ENCODE measurements around the gene LSP1.
"Not testable (repeated sequence)": the region's sequence is repeated elsewhere in the genome, so short reads cannot be mapped to it uniquely, and the experiment has no call there.

Gene LSP1

DNA sequence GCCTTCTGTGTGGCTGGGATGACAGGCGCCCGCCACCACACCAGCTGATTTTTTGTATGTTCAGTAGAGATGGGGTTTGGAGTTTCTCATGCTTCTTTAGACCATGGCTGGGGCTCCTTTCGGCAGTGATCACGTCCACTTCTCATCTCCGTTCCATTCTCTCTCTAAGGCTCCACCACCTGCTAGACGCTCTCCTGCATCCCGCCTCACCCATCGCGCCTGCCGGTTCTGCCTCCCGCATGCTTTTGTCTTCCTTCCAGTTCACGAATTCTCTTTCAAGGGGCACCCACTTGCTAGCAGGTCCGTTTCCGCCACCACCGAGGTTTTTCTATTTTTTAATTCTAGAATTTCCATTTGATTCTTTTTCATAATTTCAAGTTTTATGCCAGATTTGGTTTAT, 40.1 kb upstream of the LSP1 start:
- TF ChIP-seq, protein P1, sequence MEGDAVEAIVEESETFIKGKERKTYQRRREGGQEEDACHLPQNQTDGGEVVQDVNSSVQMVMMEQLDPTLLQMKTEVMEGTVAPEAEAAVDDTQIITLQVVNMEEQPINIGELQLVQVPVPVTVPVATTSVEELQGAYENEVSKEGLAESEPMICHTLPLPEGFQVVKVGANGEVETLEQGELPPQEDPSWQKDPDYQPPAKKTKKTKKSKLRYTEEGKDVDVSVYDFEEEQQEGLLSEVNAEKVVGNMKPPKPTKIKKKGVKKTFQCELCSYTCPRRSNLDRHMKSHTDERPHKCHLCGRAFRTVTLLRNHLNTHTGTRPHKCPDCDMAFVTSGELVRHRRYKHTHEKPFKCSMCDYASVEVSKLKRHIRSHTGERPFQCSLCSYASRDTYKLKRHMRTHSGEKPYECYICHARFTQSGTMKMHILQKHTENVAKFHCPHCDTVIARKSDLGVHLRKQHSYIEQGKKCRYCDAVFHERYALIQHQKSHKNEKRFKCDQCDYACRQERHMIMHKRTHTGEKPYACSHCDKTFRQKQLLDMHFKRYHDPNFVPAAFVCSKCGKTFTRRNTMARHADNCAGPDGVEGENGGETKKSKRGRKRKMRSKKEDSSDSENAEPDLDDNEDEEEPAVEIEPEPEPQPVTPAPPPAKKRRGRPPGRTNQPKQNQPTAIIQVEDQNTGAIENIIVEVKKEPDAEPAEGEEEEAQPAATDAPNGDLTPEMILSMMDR (IDR thresholded peaks at IDR 0.05; ENCODE audit: insufficient read depth, low read depth, low read length, missing control alignments): no peak
- no peak overlapping the region for H3K4me3 ChIP-seq (ENCODE audit: low read depth, low read length)
- no peak for DNase-seq (ENCODE audit: low read depth)

DNA sequence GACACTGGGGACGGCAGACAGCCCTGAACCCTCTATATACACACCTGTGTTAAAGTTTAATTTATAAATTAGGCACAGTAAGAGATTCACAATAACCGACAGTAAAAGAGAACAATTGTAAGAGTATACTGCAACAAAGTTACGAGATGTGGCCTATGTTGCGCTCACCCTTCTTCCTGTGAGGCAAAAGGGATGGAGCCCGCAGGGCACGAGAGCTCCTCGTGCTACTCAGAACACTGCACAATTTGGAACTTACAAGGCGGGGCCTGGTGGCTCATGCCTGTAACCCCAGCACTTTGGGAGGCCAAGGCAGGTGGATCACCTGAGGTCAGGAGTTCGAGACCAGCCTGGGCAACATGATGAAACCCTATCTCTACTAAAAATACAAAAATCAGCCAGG, 39.5 kb upstream of the LSP1 start:
- not testable (repeated sequence) for DNase-seq (ENCODE audit: low read depth); H3K4me3 ChIP-seq (ENCODE audit: low read depth, low read length)

DNA sequence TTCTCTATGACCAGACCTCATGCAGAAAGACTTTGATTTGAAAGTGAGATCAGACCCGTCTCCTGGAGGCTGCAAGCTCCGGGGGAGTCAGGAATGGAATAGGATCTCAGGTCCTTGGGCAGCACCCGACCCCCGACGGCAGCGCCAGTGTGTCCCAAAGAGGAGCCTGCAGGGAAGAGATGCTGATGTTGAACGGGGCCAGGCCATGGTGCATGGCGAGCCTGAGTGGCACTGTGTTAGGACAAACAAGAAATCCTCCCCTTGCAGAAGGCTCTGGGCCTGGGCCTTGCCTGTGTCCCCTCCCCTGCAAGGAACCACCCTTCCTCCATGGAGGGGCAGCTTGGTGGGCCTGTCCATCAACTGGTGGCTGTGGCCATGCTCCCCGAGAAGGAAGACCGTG, 38.2 kb upstream of the LSP1 start:
- TF ChIP-seq, protein P1 (IDR thresholded peaks at IDR 0.05; ENCODE audit: insufficient read depth, low read depth, low read length, missing control alignments): no peak

DNA sequence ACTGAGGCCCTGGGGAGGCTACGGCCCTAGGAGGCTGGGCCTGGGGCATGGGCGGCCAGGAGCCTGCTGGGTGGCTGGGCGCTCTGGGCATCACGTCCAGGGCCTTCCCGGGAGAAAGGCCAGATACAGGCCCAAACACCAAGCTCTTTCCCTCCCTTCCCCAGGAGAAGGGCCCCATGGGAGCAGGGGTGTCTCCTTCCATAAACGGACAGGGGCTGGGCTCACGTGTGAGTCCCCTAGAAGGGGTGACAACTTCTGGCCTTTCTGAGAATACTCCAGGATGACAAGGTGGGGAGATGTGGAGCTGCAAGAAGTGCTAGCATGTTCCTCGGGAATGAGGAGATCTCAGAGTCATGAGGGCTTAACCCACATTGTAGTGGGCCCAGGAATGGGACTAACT, 37.6 kb upstream of the LSP1 start:
- TF ChIP-seq, protein P1 (IDR thresholded peaks at IDR 0.05; ENCODE audit: insufficient read depth, low read depth, low read length, missing control alignments): no peak
- H3K4me3 ChIP-seq (ENCODE audit: low read depth, low read length): no peak overlapping the region
- no peak for DNase-seq (ENCODE audit: low read depth)

More for the DNA sequence above, 38.2 kb upstream of the LSP1 start:
- no peak for DNase-seq (ENCODE audit: low read depth)
- no peak overlapping the region for H3K4me3 ChIP-seq (ENCODE audit: low read depth, low read length)

DNA sequence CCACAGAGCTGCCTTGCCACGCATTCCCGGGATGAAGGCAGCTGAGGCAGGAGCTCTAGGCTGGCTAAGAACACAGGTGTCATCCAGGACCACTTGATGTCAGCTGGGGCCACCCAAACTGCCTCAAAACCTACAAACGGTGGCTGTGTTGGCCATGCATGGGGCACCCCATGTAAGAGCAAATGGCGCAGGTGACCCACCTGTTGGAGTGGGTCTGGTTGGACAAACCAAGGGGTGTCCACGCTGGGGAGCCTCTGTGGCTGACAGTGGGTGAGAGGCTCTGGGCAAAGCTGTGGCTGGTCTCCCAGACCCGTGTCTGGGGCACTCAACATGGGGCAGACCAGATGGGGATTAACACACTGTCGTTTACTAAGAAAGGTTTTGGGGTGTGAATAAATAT, 37.1 kb upstream of the LSP1 start:
- TF ChIP-seq, protein P1 (IDR thresholded peaks at IDR 0.05; ENCODE audit: insufficient read depth, low read depth, low read length, missing control alignments): no peak
- DNase-seq (ENCODE audit: low read depth): no peak
- no peak overlapping the region for H3K4me3 ChIP-seq (ENCODE audit: low read depth, low read length)

DNA sequence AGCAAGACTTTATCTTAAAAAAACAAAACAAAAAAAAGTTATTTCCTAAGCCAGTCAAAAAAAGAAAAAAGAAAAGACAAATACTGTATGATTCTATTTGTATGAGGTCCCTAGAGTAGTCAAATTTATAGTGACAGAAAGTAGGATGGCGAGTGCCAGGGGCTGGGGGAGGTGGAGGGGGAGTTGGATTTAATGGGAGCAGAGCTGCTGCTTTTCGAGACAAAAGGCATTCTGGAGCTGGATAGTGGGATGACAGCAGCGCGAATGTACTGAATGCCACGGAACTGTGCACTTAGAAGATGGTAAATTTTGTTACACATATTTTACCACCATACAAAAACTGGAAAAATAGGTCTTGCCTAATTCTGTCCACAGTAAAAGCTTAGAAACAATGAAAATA, 35.9 kb upstream of the LSP1 start:
- DNase-seq (ENCODE audit: low read depth): no peak
- H3K4me3 ChIP-seq (ENCODE audit: low read depth, low read length): no peak overlapping the region
- TF ChIP-seq, protein P1 (IDR thresholded peaks at IDR 0.05; ENCODE audit: insufficient read depth, low read depth, low read length, missing control alignments): no peak

DNA sequence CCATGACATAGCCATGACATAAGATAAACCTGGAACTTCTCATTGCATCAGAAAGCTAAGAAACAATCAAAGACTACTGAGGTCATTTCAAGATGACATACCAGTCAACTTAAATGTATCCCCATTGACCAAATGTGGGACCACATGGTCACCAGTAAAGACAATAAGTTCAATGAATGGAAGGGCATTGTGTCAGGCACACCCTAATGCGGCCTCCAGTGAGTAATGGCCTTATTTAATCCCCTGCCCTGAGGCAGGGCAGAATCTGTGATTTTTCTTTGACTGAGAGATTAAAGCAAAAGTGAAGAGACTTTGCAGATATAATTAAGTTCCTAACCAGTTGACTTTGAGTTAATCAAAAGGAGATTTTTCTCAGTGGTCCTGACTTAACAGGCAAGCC, 35.4 kb upstream of the LSP1 start:
- no peak overlapping the region for H3K4me3 ChIP-seq (ENCODE audit: low read depth, low read length)
- TF ChIP-seq, protein P1 (IDR thresholded peaks at IDR 0.05; ENCODE audit: insufficient read depth, low read depth, low read length, missing control alignments): no peak
- no peak for DNase-seq (ENCODE audit: low read depth)
